Stimulated activated CD4-positive, alpha-beta T cell treated with anti-CD3 and anti-CD28 coated beads, Interleukin-1b, Interleukin-23, amount 100 ng/mL, for 24 hours (primary cell): ENCODE results near the gene TTC39C.

ENCODE experiments used
- DNase-seq, 4 experiments: peaks; one replicate each; pipeline ENCODE4 v3.0.0-alpha.2; 2020; ENCODE audit warnings: low read depth in 4 of 4, low spot score in 1 of 4

TTC39C gene

DNA sequence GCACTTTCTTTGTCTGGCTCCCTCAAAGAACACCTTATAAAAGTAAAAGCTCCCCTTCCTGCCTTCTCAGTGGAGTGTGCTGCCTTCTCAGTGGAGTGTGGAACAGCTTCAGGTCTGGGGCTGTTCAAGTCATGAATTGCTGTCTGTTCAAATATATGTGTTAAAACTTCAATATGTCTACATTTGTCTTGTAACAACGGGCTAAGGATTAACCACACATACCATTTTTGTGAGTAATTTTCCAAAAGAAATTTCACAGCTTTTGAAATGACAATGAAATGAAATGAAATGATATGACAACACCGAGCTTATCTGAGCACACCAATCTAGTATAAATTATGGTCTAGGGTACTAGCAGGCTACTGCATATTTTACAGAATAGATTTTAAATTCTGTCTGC is 167.3 kb downstream of the TTC39C start:
- DNase-seq = no peak
